MCF 10A (cell line): ENCODE measurements around the gene DEGS1. TPM values are rescaled to one million over a fixed set of nuclear protein-coding genes. Genes with fewer than 3 reads are reported as not detected.

Experiments used
- BruUV-seq: library from RNA; stranded (reverse); fragments of 400-500 nt; replicated peaks from 2 replicates; lab custom pipeline; 2021; lab: Mats Ljungman, UMichigan
- CTCF ChIA-PET: fragments of 300-600 bp; sonication (Branson Sonifier 250); formaldehyde crosslinking; extraction: SDS; loops from one replicate; lab custom pipeline; 2021; ENCODE audit warnings: antibody characterized with exemption, inconsistent platforms; lab: Yijun Ruan, JAX
- POLR2A ChIA-PET: fragments of 300-600, 350-650 bp; sonication (Branson Sonifier 250); formaldehyde crosslinking; extraction: SDS; loops from one replicate; lab custom pipeline; 2020; ENCODE audit warnings: antibody characterized with exemption, inconsistent platforms; lab: Yijun Ruan, JAX
- DNase-seq: peaks from one replicate; pipeline ENCODE4 v3.0.0-alpha.2; 2018; ENCODE audit not compliant: unreplicated experiment
- H3K27ac Mint-ChIP-seq: one replicate; pipeline ENCODE4 v1.8.0; 2022; ENCODE audit warnings: mild to moderate bottlenecking, low read depth, mixed read lengths; ENCODE audit not compliant: unreplicated experiment
- H3K27me3 Mint-ChIP-seq: one replicate; pipeline ENCODE4 v1.8.0; 2022; ENCODE audit warnings: mixed read lengths; ENCODE audit not compliant: insufficient read depth, unreplicated experiment
- H3K36me3 Mint-ChIP-seq: one replicate; pipeline ENCODE4 v1.8.0; 2022; ENCODE audit warnings: mild to moderate bottlenecking, moderate library complexity, mixed read lengths; ENCODE audit not compliant: insufficient read depth, unreplicated experiment
- H3K4me1 Mint-ChIP-seq: one replicate; pipeline ENCODE4 v1.8.0; 2022; ENCODE audit warnings: mixed read lengths; ENCODE audit not compliant: insufficient read depth, unreplicated experiment
- H3K4me3 Mint-ChIP-seq: one replicate; pipeline ENCODE4 v1.8.0; 2022; ENCODE audit warnings: mild to moderate bottlenecking, moderate library complexity, mixed read lengths; ENCODE audit not compliant: unreplicated experiment
- H3K9me3 Mint-ChIP-seq: one replicate; pipeline ENCODE4 v1.8.0; 2022; ENCODE audit warnings: mixed read lengths; ENCODE audit not compliant: unreplicated experiment
- CTCF ChIP-seq: fragments of 200-600 bp; IDR thresholded peaks from one replicate; pipeline ENCODE4 v1.8.0; 2022; ENCODE audit warnings: antibody characterized with exemption, mild to moderate bottlenecking; ENCODE audit not compliant: unreplicated experiment
- intact Hi-C: fragments of 100-400 bp; cut with micrococcal nuclease; formaldehyde crosslinking; loops from 2 replicates; pipeline ENCODE4 v1.14.1; 2022
- total RNA-seq: library from RNA; stranded (reverse); gene quantifications from 2 replicates; pipeline ENCODE4 v1.2.3, GENCODE V29; 2022

DEGS1 gene
- total RNA-seq, 1 experiment from 2014 or later, result 99.1 TPM

GRCh38 chr1:224238756-224239155 is 55.7 kb downstream of the DEGS1 start:
- peaks cover 79% of the 10 kb centered on the region for H3K36me3 Mint-ChIP-seq
- BruUV-seq, result no TSS peak
- no peak for DNase-seq
- no peaks in the 10 kb centered on the region for H3K27me3 Mint-ChIP-seq
- no peaks in the 10 kb centered on the region for H3K4me1 Mint-ChIP-seq
- H3K4me3 Mint-ChIP-seq, result no peak overlapping the region
- intact Hi-C loops, result no loop called here
- no peak for TF ChIP-seq CTCF
- H3K9me3 Mint-ChIP-seq, result no peaks in the 10 kb centered on the region
- no peak overlapping the region for H3K27ac Mint-ChIP-seq
- ChIA-PET CTCF (interaction anchor here (0.9 to 2.3 kb wide), 3 partner anchors 10 to 122 kb away, joined by 3 to 9 read pairs (median 9); no protein-coding TSS in a partner anchor), POLR2A (interaction anchor here (0.9 kb wide), 1 partner anchor 91 kb away, joined by 5 read pairs; the partner anchor contains the start of gene NVL)

Other genes starting within 250 kb of the DEGS1 start
- 97.6 and 110 TPM in 2 replicates for gene FBXO28, start 69.1 kb upstream of the DEGS1 start, total RNA-seq
- 69.8 and 81.5 TPM in 2 replicates for gene NVL, start 146.9 kb downstream of the DEGS1 start, total RNA-seq
- gene CNIH4, start 173.6 kb downstream of the DEGS1 start, total RNA-seq, result 190 and 212 TPM in 2 replicates